ENCODE results near the gene LRIT1.

- TF ChIP-seq CTCF (IDR thresholded peaks at IDR 0.05) (no peak), POLR2A (IDR thresholded peaks at IDR 0.05) (no peak)
Observed at GRCh38 chr10:84205853-84206525, 35.4 kb downstream of the LRIT1 start.
